GM18519 (cell line): ENCODE results near the gene TPD52L3.

Experiments
- ATAC-seq: cut with Tn5 transposase; IDR thresholded peaks from one replicate; pipeline ENCODE4 v1.9.1; 2021; ENCODE audit warnings: mild to moderate bottlenecking, moderate library complexity; ENCODE audit not compliant: unreplicated experiment, low FRiP score

Gene TPD52L3

GRCh38 chr9:6328103-6328502, at the start of gene TPD52L3:
TPD52L3 (plus strand) TSS chr9:6328375; CDS start chr9:6328596, 221 bp downstream.
- ATAC-seq: no peak

GRCh38 chr9:6301858-6302257, 26.3 kb upstream of the TPD52L3 start:
- no peak for ATAC-seq

GRCh38 chr9:6302417-6302816, 25.8 kb upstream of the TPD52L3 start:
- ATAC-seq: no peak

- ATAC-seq: no peak
Observed at GRCh38 chr9:6304232-6304631, 23.9 kb upstream of the TPD52L3 start.

- no peak for ATAC-seq
Observed at GRCh38 chr9:6305954-6306563, 22.1 kb upstream of the TPD52L3 start.

- ATAC-seq: no peak
Observed at GRCh38 chr9:6307551-6308096, 20.6 kb upstream of the TPD52L3 start.

- ATAC-seq: no peak
Observed at GRCh38 chr9:6330958-6331634, 2.9 kb downstream of the TPD52L3 start.

- no peak for ATAC-seq
Observed at GRCh38 chr9:6334305-6334704, 6.1 kb downstream of the TPD52L3 start.

GRCh38 chr9:6348766-6349165, 20.6 kb downstream of the TPD52L3 start:
- ATAC-seq: no peak

- ATAC-seq: no peak
Observed at GRCh38 chr9:6351737-6352136, 23.6 kb downstream of the TPD52L3 start.

GRCh38 chr9:6354072-6354686, 26.0 kb downstream of the TPD52L3 start:
- ATAC-seq: no peak

GRCh38 chr9:6355728-6356127, 27.6 kb downstream of the TPD52L3 start:
- ATAC-seq: no peak

- no peak for ATAC-seq
Observed at GRCh38 chr9:6356441-6356840, 28.3 kb downstream of the TPD52L3 start.

GRCh38 chr9:6356904-6357303, 28.7 kb downstream of the TPD52L3 start:
- no peak for ATAC-seq

- ATAC-seq: no peak
Observed at GRCh38 chr9:6367128-6367890, 39.1 kb downstream of the TPD52L3 start.

- no peak for ATAC-seq
Observed at GRCh38 chr9:6368831-6369230, 40.7 kb downstream of the TPD52L3 start.
